B cell (primary cell): Measurements from ENCODE around the gene ZFAND2A. TPM values are rescaled to one million over a fixed set of nuclear protein-coding genes. Genes with fewer than 3 reads are reported as not detected.

Experiments used
- ATAC-seq: fragments of 200-7000 bp; cut with Tn5 transposase; one replicate; pipeline ENCODE4 v1.10.0; 2021; ENCODE audit warnings: low read depth, mild to moderate bottlenecking, moderate number of reproducible peaks, moderate library complexity
- CTCF ChIA-PET: fragments of 350-600 bp; sonication (Branson Sonifier 250); formaldehyde crosslinking; loops from one replicate; lab custom pipeline; 2021; ENCODE audit warnings: antibody characterized with exemption, inconsistent platforms; lab: Charles Lee
- POLR2A ChIA-PET: fragments of 350-600 bp; sonication (Branson Sonifier 250); formaldehyde crosslinking; loops from one replicate; lab custom pipeline; 2021; ENCODE audit warnings: antibody characterized with exemption; lab: Charles Lee
- DNase-seq: peaks from one replicate; pipeline ENCODE4 v3.0.0; 2013
- H2AFZ ChIP-seq: 2 replicates; pipeline ENCODE4 v1.6.1; 2012; ENCODE audit warnings: mild to moderate bottlenecking, low read depth, low read length; ENCODE audit not compliant: insufficient read depth, poor library complexity, severe bottlenecking
- H3K27ac ChIP-seq, 2 donors: 1 replicate in 1 of 2; 2 replicates in 1 of 2; pipeline ENCODE4 v1.5.1; 2012 to 2013; ENCODE audit warnings: low read length in 2 of 2, mild to moderate bottlenecking in 2 of 2, moderate library complexity in 1 of 2
- H3K27me3 ChIP-seq, 4 experiments: fragments of 200-600 bp in 1 of 4; sonication (generic) in 1 of 4; replicated peaks in 1 of 4; 1 replicate in 2 of 4; 2 replicates in 2 of 4; pipeline versions ENCODE4 v1.6.1 to v1.7.0; 2013 to 2016; ENCODE audit warnings: low read length in 3 of 4, mild to moderate bottlenecking in 2 of 4, mixed read lengths in 1 of 4, moderate library complexity in 1 of 4; ENCODE audit not compliant: insufficient read depth in 4 of 4, control insufficient read depth in 3 of 4; ENCODE audit errors: control extremely low read depth in 1 of 4
- H3K36me3 ChIP-seq, 2 experiments: replicated peaks in 1 of 2; 1 replicate in 1 of 2; 2 replicates in 1 of 2; pipeline versions ENCODE4 v1.6.1 to v1.7.1; 2013; ENCODE audit warnings: low read length in 1 of 2; ENCODE audit not compliant: insufficient read depth in 2 of 2, control insufficient read depth in 1 of 2; ENCODE audit errors: control extremely low read depth in 1 of 2, extremely low read depth in 1 of 2
- H3K4me1 ChIP-seq, 2 donors: fragments of 200-600 bp in 1 of 2; sonication (generic) in 1 of 2; 1 replicate in 1 of 2; 2 replicates in 1 of 2; pipeline versions ENCODE4 v1.5.1 to v1.6.1; 2013 to 2017; ENCODE audit warnings: low read length in 2 of 2; ENCODE audit not compliant: control insufficient read depth in 2 of 2, insufficient read depth in 2 of 2
- H3K4me2 ChIP-seq: replicated peaks from 2 replicates; pipeline ENCODE3; 2012; ENCODE audit warnings: mild to moderate bottlenecking, low read depth, low read length; ENCODE audit not compliant: poor library complexity, severe bottlenecking
- H3K4me3 ChIP-seq, 5 experiments: fragments of 200-600 bp in 1 of 5; sonication (generic) in 1 of 5; 1 replicate in 3 of 5; 2 replicates in 2 of 5; pipeline versions ENCODE4 v1.5.1 to v1.7.0; 2011 to 2016; ENCODE audit warnings: low read length in 4 of 5, mild to moderate bottlenecking in 4 of 5, low read depth in 2 of 5, control low read depth in 1 of 5, moderate library complexity in 1 of 5; ENCODE audit not compliant: insufficient read depth in 1 of 5; ENCODE audit errors: control extremely low read depth in 1 of 5, extremely low read depth in 1 of 5
- H3K79me2 ChIP-seq: fragments of 200-600 bp; sonication (generic); one replicate; pipeline ENCODE4 v1.6.0; 2016; ENCODE audit warnings: low read length; ENCODE audit not compliant: control insufficient read depth, insufficient read depth
- H3K9ac ChIP-seq: fragments of 200-600 bp; sonication (generic); 2 replicates; pipeline ENCODE4 v1.6.1; 2017; ENCODE audit warnings: mild to moderate bottlenecking, low read length, moderate library complexity
- H3K9me3 ChIP-seq, 3 donors: one replicate each; pipeline versions ENCODE4 v1.6.1 to v1.7.1; 2013; ENCODE audit warnings: low read length in 2 of 3; ENCODE audit not compliant: control insufficient read depth in 2 of 3, insufficient read depth in 1 of 3; ENCODE audit errors: control extremely low read depth in 1 of 3
- H4K20me1 ChIP-seq: 2 replicates; pipeline ENCODE4 v1.6.0; 2012; ENCODE audit warnings: mild to moderate bottlenecking, low read length; ENCODE audit not compliant: insufficient read depth, control insufficient read depth, poor library complexity, severe bottlenecking
- H3K27ac Mint-ChIP-seq: one replicate; pipeline ENCODE4 v1.8.0; 2021; ENCODE audit warnings: mixed read lengths
- H3K27me3 Mint-ChIP-seq: one replicate; pipeline ENCODE4 v1.8.0; 2021; ENCODE audit warnings: mixed read lengths
- H3K4me1 Mint-ChIP-seq: one replicate; pipeline ENCODE4 v1.8.0; 2021; ENCODE audit warnings: mixed read lengths
- H3K4me3 Mint-ChIP-seq: one replicate; pipeline ENCODE4 v1.8.0; 2021; ENCODE audit warnings: mixed read lengths
- H3K9me3 Mint-ChIP-seq: one replicate; pipeline ENCODE4 v1.8.0; 2022; ENCODE audit warnings: mixed read lengths; ENCODE audit not compliant: insufficient read depth
- CTCF ChIP-seq: fragments of 200-600 bp; IDR thresholded peaks from one replicate; pipeline ENCODE4 v1.8.0; 2022; ENCODE audit warnings: antibody characterized with exemption, mild to moderate bottlenecking
- EZH2 ChIP-seq: IDR thresholded peaks from 2 replicates; pipeline ENCODE4 v1.6.1; 2012; ENCODE audit warnings: borderline replicate concordance, low read depth, mild to moderate bottlenecking, moderate library complexity, low read length; ENCODE audit not compliant: insufficient read depth, poor library complexity, severe bottlenecking
- WGBS: methylation state at CpG from one replicate; pipeline ENCODE4 v1.1.5; 2013; ENCODE audit warnings: missing lambda C conversion rate; ENCODE audit not compliant: insufficient coverage; 5-methylcytosine and 5-hydroxymethylcytosine counted together
- intact Hi-C: fragments of 100-400 bp; cut with micrococcal nuclease; formaldehyde crosslinking; loops from one replicate; pipeline ENCODE4 v1.10.0; 2022
- polyA plus RNA-seq: library from polyadenylated mRNA; depleted of rRNA; stranded (reverse); fragments of >200 nt; gene quantifications from 2 replicates; pipeline ENCODE4 v1.2.3, GENCODE V29; 2012
- total RNA-seq, 2 donors: library from RNA; stranded (reverse); fragments of 120-200 nt in 1 of 2; gene quantifications; 1 replicate in 1 of 2; 2 replicates in 1 of 2; pipeline versions ENCODE4 v1.2.3 to v1.2.4, GENCODE V29; 2013 to 2022

The ZFAND2A gene
- total and polyA plus RNA-seq, 2 donors (not counting 1 experiment from before 2014, with no cell fraction given), result 26.7 to 113 TPM

DNA sequence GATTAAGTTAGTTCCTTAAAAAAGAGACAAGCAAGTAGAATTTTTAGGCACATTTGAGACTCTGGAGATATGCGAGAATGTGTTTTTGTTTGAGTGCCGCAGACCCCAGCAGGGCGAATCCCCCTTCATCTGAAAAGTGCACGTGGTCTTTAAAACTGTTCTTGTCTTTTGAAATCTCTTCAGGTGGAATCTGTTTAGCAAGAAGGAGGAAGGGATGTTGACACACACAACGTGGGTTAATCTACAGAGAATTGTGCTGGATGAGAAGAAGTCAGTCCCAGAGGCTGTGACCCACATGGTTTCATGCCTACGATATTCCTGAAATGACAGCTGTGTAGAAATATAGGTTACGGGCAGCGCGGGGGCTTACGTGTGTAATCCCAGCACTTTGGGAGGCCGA is 27.1 kb upstream of the ZFAND2A start:
- Histone ChIP-seq H3K4me3 (no peak overlapping the region), H3K4me1 (no peaks in the 10 kb centered on the region), H3K27me3 (peaks cover 0 to 16% (median 5%) of the 10 kb centered on the region in 4 experiments), H3K9ac (no peak overlapping the region), H3K27ac (no peak overlapping the region), H3K4me2 (no peak overlapping the region), H3K79me2 (no peaks in the 10 kb centered on the region), H4K20me1 (no peaks in the 10 kb centered on the region), H2AFZ (no peak overlapping the region), H3K9me3 (peaks cover 0 to 17% (median 5%) of the 10 kb centered on the region in 3 donors), H3K36me3 (no peaks in the 10 kb centered on the region)
- Mint-ChIP-seq H3K27ac (no peak overlapping the region), H3K4me3 (no peak overlapping the region), H3K27me3 (peaks cover 19% of the 10 kb centered on the region), H3K9me3 (peaks cover 2% of the 10 kb centered on the region), H3K4me1 (peaks cover 1% of the 10 kb centered on the region)
- DNase-seq, result no peak
- TF ChIP-seq CTCF (no peak), EZH2 (no peak)
- intact Hi-C loops, result no loop called here
- POLR2A ChIA-PET, result no interaction called here
- WGBS, result 92% methylated on average over 7 of the region's 11 CpGs
- CTCF ChIA-PET, result no interaction called here
- no peak for ATAC-seq

DNA sequence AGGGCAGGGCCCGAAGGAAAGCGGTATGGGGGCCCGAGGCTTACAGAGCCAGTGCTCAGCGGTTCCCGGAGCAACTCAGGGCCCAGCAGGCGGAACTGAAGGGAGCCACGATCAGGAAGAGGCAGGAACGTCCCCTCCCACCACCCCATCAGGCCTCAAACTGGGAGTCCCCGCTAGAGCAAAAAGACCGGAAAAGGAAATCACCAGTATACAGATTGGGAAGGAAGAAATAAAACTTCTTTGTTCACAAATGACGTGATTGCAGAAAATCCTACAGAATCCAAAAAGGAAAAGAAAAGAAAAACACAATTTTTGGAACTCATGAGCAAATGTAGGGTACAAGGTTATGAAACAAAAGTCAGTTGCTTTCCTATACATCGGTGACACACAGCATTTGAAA is 21.6 kb upstream of the ZFAND2A start:
- 75% methylated on average over 2 of the region's 12 CpGs for WGBS
- Mint-ChIP-seq H3K4me1 (peaks cover 4% of the 10 kb centered on the region), H3K9me3 (no peaks in the 10 kb centered on the region), H3K27ac (no peak overlapping the region), H3K27me3 (peaks cover 37% of the 10 kb centered on the region), H3K4me3 (no peak overlapping the region)
- no peaks in the 10 kb centered on the region for H4K20me1 ChIP-seq
- TF ChIP-seq CTCF, result no peak
- TF ChIP-seq EZH2, result no peak
- no peak overlapping the region for H2AFZ ChIP-seq
- POLR2A ChIA-PET, result no interaction called here
- no peak overlapping the region for H3K27ac ChIP-seq
- peaks cover 0 to 26% (median 10%) of the 10 kb centered on the region in 4 experiments for H3K27me3 ChIP-seq
- ATAC-seq (no peak), DNase-seq (no peak)
- no peaks in the 10 kb centered on the region for H3K79me2 ChIP-seq
- intact Hi-C loops, result no loop called here
- no peaks in the 10 kb centered on the region for H3K36me3 ChIP-seq
- no peak overlapping the region for H3K4me2 ChIP-seq
- H3K9ac ChIP-seq, result no peak overlapping the region
- peaks cover 0 to 4% (median 3%) of the 10 kb centered on the region in 3 donors for H3K9me3 ChIP-seq
- H3K4me1 ChIP-seq, result peaks cover under 1 to 2% of the 10 kb centered on the region in 2 donors
- no peak overlapping the region for H3K4me3 ChIP-seq
- CTCF ChIA-PET, result interaction anchor here (2.4 kb wide), 1 partner anchor 188 kb away, joined by 11 read pairs; no protein-coding TSS in a partner anchor
